HepG2 (cell line): ENCODE results near the gene TLE7. TPM values are rescaled to one million over a fixed set of nuclear protein-coding genes. Genes with fewer than 3 reads are reported as not detected.

Experiments
- ATF2 ChIP-seq: sonication (generic); formaldehyde crosslinking; IDR thresholded peaks from 2 replicates; pipeline ENCODE4 v1.4.0; 2020; ENCODE audit warnings: missing genetic modification reagents
- DZIP1 ChIP-seq: sonication (generic); formaldehyde crosslinking; IDR thresholded peaks from 2 replicates; pipeline ENCODE4 v1.5.0; 2020; ENCODE audit warnings: mild to moderate bottlenecking, missing genetic modification reagents
- HOMEZ ChIP-seq: IDR thresholded peaks from 2 replicates; pipeline ENCODE4 v1.6.1; 2016; ENCODE audit warnings: low read depth
- IRF1 ChIP-seq: sonication (generic); formaldehyde crosslinking; IDR thresholded peaks from 2 replicates; pipeline ENCODE4 v1.4.0; 2020; ENCODE audit warnings: low read depth, mild to moderate bottlenecking, missing genetic modification reagents
- KDM2A ChIP-seq: sonication (generic); formaldehyde crosslinking; IDR thresholded peaks from 2 replicates; pipeline ENCODE4 v1.4.0; 2020; ENCODE audit warnings: low read depth, missing genetic modification reagents, borderline replicate concordance
- NFAT5 ChIP-seq: sonication (generic); formaldehyde crosslinking; IDR thresholded peaks from 2 replicates; pipeline ENCODE4 v1.4.0; 2020; ENCODE audit warnings: missing genetic modification reagents
- SIX4 ChIP-seq: sonication (generic); formaldehyde crosslinking; IDR thresholded peaks from 2 replicates; pipeline ENCODE4 v1.4.0; 2020; ENCODE audit warnings: missing genetic modification reagents
- TEAD3 ChIP-seq: optimal IDR thresholded peaks from 2 replicates; pipeline ENCODE3; 2016; ENCODE audit warnings: borderline replicate concordance
- TFAP4 ChIP-seq: sonication (generic); IDR thresholded peaks from 2 replicates; pipeline ENCODE4 v1.6.1; 2016; ENCODE audit warnings: low read depth, borderline replicate concordance
- THRA ChIP-seq: sonication (generic); formaldehyde crosslinking; IDR thresholded peaks from 2 replicates; pipeline ENCODE4 v1.4.0; 2020; ENCODE audit warnings: missing genetic modification reagents, borderline replicate concordance
- ZFP36L2 ChIP-seq: sonication (generic); formaldehyde crosslinking; IDR thresholded peaks from 2 replicates; pipeline ENCODE4 v1.4.0; 2020; ENCODE audit warnings: missing genetic modification reagents
- ZNF367 ChIP-seq: sonication (generic); formaldehyde crosslinking; IDR thresholded peaks from 2 replicates; pipeline ENCODE4 v1.4.0; 2020; ENCODE audit warnings: missing genetic modification reagents, borderline replicate concordance
- ZNF430 ChIP-seq: sonication (generic); formaldehyde crosslinking; IDR thresholded peaks from 2 replicates; pipeline ENCODE4 v1.9.0; 2021; ENCODE audit warnings: mild to moderate bottlenecking, missing genetic modification reagents
- polyA plus RNA-seq, 8 experiments: library from polyadenylated mRNA; depleted of rRNA in 3 of 8; stranded (reverse) in 7 of 8; unstranded in 1 of 8; fragments of >200 nt; fragmentation: Illumina TruSeq in 4 of 8; extraction: Trizol in 4 of 8; gene quantifications; 2 replicates each; pipeline versions ENCODE4 v1.2.1 to v1.2.3, GENCODE V29; 2011 to 2016; ENCODE audit warnings: low read depth in 4 of 8, missing spikeins in 1 of 8, mixed read lengths in 1 of 8; ENCODE audit not compliant: insufficient read depth in 1 of 8
- total RNA-seq, 5 experiments: library from RNA; depleted of rRNA; stranded (reverse); fragments of >200 nt; fragmentation: Illumina TruSeq; extraction: Trizol; gene quantifications; 2 replicates each; pipeline ENCODE4 v1.2.3, GENCODE V29; 2016; ENCODE audit warnings: low read depth in 1 of 5

TLE7 gene
- total and polyA plus RNA-seq, 2 of the 13 experiments (the other 11 are each of a cell fraction or from before 2014, with no cell fraction given) = not detected

- TF ChIP-seq SIX4 (CRISPR knock-in tag) (peak; percentile 84), TEAD3 (peak; percentile 54), HOMEZ (CRISPR knock-in tag) (peak; percentile 69; the same call in 1 of the 2 replicates), TFAP4 (no peak), ZNF430 (CRISPR knock-in tag) (peak; percentile 96), DZIP1 (peak; percentile 93), ZNF367 (peak; percentile 81; the same call in 1 of the 2 replicates), NFAT5 (CRISPR knock-in tag) (peak; percentile 97; the same call in 1 of the 2 replicates), KDM2A (peak; percentile 81), ZFP36L2 (CRISPR knock-in tag) (peak; percentile 96; the same call in 1 of the 2 replicates), IRF1 (peak; percentile 94), THRA (CRISPR knock-in tag) (peak; percentile 79), ATF2 (CRISPR knock-in tag) (peak; percentile 73; the same call in 1 of the 2 replicates)
Measured at GRCh38 chr16:71467810-71468209, 26.0 kb upstream of the TLE7 start (continued).
